Measurements from ENCODE around the gene STIM1.

STIM1 gene

GRCh38 chr11:3933165-3933628, 77.7 kb downstream of the STIM1 start:
- no peak for DNase-seq (ENCODE audit: low spot score)
- ChIA-PET POLR2A (ENCODE audit: low non-redundant PET) (no interaction called here), CTCF (interaction anchor here (0.8 kb wide), 1 partner anchor 28 kb away, joined by 6 read pairs; no protein-coding TSS in a partner anchor)
- H3K27ac ChIP-seq = no peak overlapping the region
- TF ChIP-seq CTCF (conservative IDR thresholded peaks at IDR 0.05; ENCODE audit: low read depth) = no peak

DNA sequence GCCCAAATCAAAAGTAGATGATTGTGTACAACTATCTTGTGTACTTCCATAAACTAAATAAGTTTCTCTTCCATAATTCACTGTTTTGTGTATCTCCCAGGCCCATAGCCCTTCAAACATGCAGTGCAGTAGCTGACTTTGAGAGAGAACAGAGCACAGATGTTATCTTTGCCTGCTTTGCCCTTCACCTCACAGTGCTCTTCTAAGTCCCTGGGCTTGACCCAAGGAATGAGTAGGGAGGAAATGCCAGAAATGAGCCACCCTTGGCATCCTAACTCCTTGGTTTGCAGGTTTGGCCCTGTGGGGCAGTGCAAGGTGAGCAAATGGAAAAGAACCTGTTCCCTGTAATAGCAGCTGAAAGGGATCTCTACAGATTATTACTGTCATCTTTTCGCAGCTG, 79.2 kb downstream of the STIM1 start:
- H3K27ac ChIP-seq = no peak overlapping the region
- ChIA-PET CTCF (no interaction called here), POLR2A (ENCODE audit: low non-redundant PET) (no interaction called here)
- no peak for TF ChIP-seq CTCF (conservative IDR thresholded peaks at IDR 0.05; ENCODE audit: low read depth)
- no peak for DNase-seq (ENCODE audit: low spot score)

DNA sequence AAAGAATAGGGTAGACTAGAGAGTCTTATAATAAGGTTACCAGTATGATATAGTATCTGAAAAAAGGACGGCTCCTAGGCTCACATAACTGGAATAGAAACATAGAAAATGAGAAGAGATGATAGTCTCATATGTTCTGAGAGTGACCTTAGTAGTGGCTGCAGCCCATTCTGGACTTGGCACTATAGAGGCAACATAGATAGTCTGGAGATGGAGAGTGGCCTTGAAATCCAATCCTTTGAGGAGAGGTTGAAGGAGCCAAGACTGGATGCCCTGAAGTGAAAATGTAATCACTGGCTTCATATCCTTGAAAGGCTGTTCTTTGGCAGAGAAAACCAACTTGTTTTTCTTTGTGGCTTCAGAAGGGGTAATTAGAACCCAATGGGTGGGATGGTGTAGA, 81.1 kb downstream of the STIM1 start:
- no peak overlapping the region for H3K27ac ChIP-seq
- TF ChIP-seq CTCF (conservative IDR thresholded peaks at IDR 0.05; ENCODE audit: low read depth) = no peak
- CTCF ChIA-PET = no interaction called here
- POLR2A ChIA-PET (ENCODE audit: low non-redundant PET) = no interaction called here
- no peak for DNase-seq (ENCODE audit: low spot score)

- no peak for TF ChIP-seq CTCF (conservative IDR thresholded peaks at IDR 0.05; ENCODE audit: low read depth)
- CTCF ChIA-PET = no interaction called here
- H3K27ac ChIP-seq = no peak overlapping the region
- POLR2A ChIA-PET (ENCODE audit: low non-redundant PET) = no interaction called here
- DNase-seq (ENCODE audit: low spot score) = no peak
Measured at GRCh38 chr11:3939211-3939610, 83.7 kb downstream of the STIM1 start.

- no peak overlapping the region for H3K27ac ChIP-seq
- POLR2A ChIA-PET (ENCODE audit: low non-redundant PET) = no interaction called here
- no peak for TF ChIP-seq CTCF (conservative IDR thresholded peaks at IDR 0.05; ENCODE audit: low read depth)
- DNase-seq (ENCODE audit: low spot score) = no peak
- CTCF ChIA-PET = interaction anchor here (0.7 to 0.8 kb wide), 2 partner anchors 8 to 68 kb away, joined by 3 to 4 read pairs; no protein-coding TSS in a partner anchor
Measured at GRCh38 chr11:3939651-3940190, 84.3 kb downstream of the STIM1 start.

DNA sequence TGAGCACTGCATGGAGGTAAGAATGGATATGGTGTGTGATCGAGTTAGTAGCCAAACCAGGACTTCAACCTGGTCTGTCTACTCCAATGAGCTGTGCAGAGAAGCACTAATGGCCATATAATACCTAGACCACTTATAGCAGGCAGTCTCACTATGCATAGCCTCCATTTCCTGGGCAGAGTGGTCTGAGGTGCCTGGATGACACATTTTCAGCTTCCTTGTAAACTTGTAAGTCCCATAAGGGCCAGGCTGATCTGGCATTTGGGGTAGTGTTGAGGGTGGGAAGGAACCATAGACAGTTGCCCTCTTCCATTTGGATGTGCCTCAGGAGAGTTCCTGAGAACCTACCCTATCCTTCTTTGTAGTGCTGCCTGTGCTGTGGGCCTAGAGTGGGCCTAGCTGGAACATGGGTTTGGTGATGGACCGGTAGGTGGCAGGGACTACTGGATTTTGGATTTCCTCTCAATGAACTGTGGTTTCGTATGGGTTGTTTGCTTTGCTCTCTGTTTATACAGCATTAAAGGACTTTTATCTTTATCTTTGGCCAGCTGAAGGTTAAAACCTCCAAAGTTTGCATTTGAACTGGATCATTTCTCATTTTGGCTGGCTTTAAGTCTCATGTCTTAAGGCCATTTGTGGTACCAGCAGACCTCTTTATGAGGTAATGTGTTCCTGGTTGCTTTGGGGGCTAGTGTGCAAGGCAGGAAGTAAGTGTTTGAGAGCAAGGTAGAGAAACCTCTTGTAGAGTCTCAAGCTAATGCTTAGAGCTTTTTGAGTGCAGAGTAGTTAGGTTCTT, 86.9 kb downstream of the STIM1 start:
- ChIA-PET POLR2A (ENCODE audit: low non-redundant PET) (no interaction called here), CTCF (interaction anchor here (0.6 to 2.0 kb wide), 2 partner anchors 12 to 17 kb away, joined by 3 to 7 read pairs; no protein-coding TSS in a partner anchor)
- no peak overlapping the region for H3K27ac ChIP-seq
- TF ChIP-seq CTCF (conservative IDR thresholded peaks at IDR 0.05; ENCODE audit: low read depth) = no peak
- DNase-seq (ENCODE audit: low spot score) = no peak
